ENCODE results near the gene IQSEC1.

DNA sequence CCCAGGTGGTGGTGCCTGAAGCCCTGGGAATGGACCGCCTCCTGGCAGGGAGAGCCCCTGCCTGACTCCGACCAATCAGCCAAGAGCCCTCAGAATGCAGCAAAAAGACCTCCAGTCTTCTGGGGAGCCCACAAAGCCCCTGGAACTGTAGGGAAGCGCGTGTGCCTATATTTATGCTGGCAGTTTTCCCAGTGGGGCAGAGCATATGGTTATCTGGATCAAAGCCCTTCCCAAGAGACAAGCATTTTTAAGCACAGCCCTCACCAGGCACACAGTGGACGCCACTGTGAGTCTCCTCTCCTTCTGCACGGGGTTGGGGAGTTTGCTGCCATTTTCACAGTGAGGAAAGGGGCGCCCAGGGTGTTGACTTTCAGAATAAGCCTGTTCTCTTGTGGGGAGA lies 150.9 kb downstream of the IQSEC1 start:
- TF ChIP-seq, protein P1, sequence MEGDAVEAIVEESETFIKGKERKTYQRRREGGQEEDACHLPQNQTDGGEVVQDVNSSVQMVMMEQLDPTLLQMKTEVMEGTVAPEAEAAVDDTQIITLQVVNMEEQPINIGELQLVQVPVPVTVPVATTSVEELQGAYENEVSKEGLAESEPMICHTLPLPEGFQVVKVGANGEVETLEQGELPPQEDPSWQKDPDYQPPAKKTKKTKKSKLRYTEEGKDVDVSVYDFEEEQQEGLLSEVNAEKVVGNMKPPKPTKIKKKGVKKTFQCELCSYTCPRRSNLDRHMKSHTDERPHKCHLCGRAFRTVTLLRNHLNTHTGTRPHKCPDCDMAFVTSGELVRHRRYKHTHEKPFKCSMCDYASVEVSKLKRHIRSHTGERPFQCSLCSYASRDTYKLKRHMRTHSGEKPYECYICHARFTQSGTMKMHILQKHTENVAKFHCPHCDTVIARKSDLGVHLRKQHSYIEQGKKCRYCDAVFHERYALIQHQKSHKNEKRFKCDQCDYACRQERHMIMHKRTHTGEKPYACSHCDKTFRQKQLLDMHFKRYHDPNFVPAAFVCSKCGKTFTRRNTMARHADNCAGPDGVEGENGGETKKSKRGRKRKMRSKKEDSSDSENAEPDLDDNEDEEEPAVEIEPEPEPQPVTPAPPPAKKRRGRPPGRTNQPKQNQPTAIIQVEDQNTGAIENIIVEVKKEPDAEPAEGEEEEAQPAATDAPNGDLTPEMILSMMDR (IDR thresholded peaks at IDR 0.05): no peak
- no peak for TF ChIP-seq EZH2 (IDR thresholded peaks at IDR 0.05; ENCODE audit: borderline replicate concordance, insufficient read depth, low read depth, low read length, poor library complexity, severe bottlenecking)
